Activated CD8-positive, alpha-beta T cell treated with anti-CD3 and anti-CD28 coated beads, Interleukin-2, amount 10 ng/mL, durations not matched to agents 7 days and 5 days (primary cell): ENCODE results near the gene AAK1. TPM values are rescaled to one million over a fixed set of nuclear protein-coding genes. Genes with fewer than 3 reads are reported as not detected.

ENCODE experiments used
- ATAC-seq: fragments of 150-1000 bp; cut with Tn5 transposase; one replicate; pipeline ENCODE4 v1.10.0; 2021; ENCODE audit warnings: moderate library complexity
- CTCF ChIA-PET: fragments of 350-600 bp; sonication (Branson Sonifier 250); formaldehyde crosslinking; loops from one replicate; lab custom pipeline; 2021; ENCODE audit warnings: antibody characterized with exemption; lab: Charles Lee
- POLR2A ChIA-PET: fragments of 350-600 bp; sonication (Branson Sonifier 250); formaldehyde crosslinking; loops from one replicate; lab custom pipeline; 2021; ENCODE audit warnings: antibody characterized with exemption; lab: Charles Lee
- DNase-seq: peaks from one replicate; pipeline ENCODE4 v3.0.0-alpha.2; 2020
- H3K27ac Mint-ChIP-seq: one replicate; pipeline ENCODE4 v1.8.0; 2021; ENCODE audit warnings: mild to moderate bottlenecking, mixed read lengths
- H3K27me3 Mint-ChIP-seq: one replicate; pipeline ENCODE4 v1.8.0; 2021; ENCODE audit warnings: low read depth, mixed read lengths
- H3K36me3 Mint-ChIP-seq: one replicate; pipeline ENCODE4 v1.8.0; 2021; ENCODE audit warnings: low read depth, mixed read lengths
- H3K4me1 Mint-ChIP-seq: one replicate; pipeline ENCODE4 v1.8.0; 2021; ENCODE audit warnings: low read depth, mixed read lengths
- H3K4me3 Mint-ChIP-seq: one replicate; pipeline ENCODE4 v1.8.0; 2021; ENCODE audit warnings: mild to moderate bottlenecking, mixed read lengths
- H3K9me3 Mint-ChIP-seq: one replicate; pipeline ENCODE4 v1.8.0; 2022; ENCODE audit warnings: mixed read lengths; ENCODE audit not compliant: insufficient read depth
- total RNA-seq, 2 experiments: library from RNA; stranded (reverse); gene quantifications; one replicate each; pipeline ENCODE4 v1.2.3, GENCODE V29; 2021

The AAK1 gene
- total RNA-seq, result 100 to 1,000 TPM; 105 to 107 TPM

DNA sequence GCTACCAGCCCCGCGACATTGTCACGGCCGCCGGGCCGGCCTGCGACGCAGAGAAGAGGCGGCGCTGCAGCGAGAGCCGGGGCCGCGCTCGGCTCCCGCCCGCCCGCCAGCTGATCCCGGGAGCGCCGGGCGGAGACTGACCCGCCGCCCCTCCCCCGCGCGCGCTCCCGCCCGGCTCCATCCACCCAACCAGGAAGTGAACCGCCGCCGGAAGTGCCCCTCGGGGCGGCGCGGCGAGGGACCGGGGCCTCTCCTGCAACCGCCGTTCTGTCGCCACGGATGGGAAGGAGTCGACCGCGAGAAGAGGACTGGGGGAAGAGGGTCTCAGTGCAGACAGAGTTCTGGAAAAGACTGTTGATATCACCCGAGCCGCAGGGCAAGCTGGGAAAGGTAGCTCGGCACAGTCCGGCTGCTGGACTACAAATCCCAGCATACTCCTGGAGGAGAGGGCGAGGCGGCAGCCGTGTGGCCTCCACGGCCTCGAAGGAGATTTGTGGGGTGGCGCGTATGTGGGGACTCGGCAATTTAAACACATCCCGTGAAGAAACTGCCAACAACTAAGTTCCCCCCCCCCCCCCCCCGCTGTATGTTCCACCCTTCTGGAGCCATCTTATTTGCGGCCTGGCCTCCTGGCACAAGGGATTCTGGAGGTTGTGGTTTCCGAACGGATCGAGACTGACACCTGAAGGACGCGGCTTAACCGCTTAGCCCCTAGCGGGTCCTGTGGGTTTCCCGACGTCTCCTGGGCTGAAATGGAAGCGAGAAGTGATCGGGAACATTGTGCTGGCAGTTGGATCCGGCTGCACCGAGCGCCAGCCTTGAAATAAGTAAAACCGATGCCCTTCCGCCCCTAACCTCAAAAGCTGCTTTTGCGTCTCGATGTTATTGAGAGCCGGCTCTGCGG, at the start of gene AAK1:
TSS of gene AAK1 (minus strand) at position 138 of the 904 bp plus-strand sequence. CDS start 699 bp downstream, outside the sequence.
- H3K4me3 Mint-ChIP-seq, result peak within 1 kb of the TSS; percentile 92
- H3K4me1 Mint-ChIP-seq, result peaks cover 56% of the 10 kb centered on the region
- H3K9me3 Mint-ChIP-seq, result no peaks in the 10 kb centered on the region
- DNase-seq, result peak; percentile 90
- no peaks in the 10 kb centered on the region for H3K27me3 Mint-ChIP-seq
- POLR2A ChIA-PET, result interaction anchor here (0.5 to 3.9 kb wide), 31 partner anchors 9 to 548 kb away, joined by 3 to 22 read pairs (median 4); partner anchors contain the start of gene NFU1
- CTCF ChIA-PET, result interaction anchor here (0.9 to 4.7 kb wide), 18 partner anchors 15 to 207 kb away, joined by 3 to 45 read pairs (median 12); partner anchors contain the start of gene NFU1
- peak; percentile 66 for ATAC-seq
- H3K27ac Mint-ChIP-seq, result peak within 1 kb of the TSS; percentile 98
- peaks cover 41% of the 10 kb centered on the region for H3K36me3 Mint-ChIP-seq

GRCh38 chr2:69692424-69692823, 48.9 kb upstream of the AAK1 start:
- peaks cover 6% of the 10 kb centered on the region for H3K9me3 Mint-ChIP-seq
- H3K36me3 Mint-ChIP-seq, result peaks cover 4% of the 10 kb centered on the region
- peaks cover 76% of the 10 kb centered on the region for H3K4me1 Mint-ChIP-seq
- no peak overlapping the region for H3K27ac Mint-ChIP-seq
- ATAC-seq (no peak), DNase-seq (no peak)
- POLR2A ChIA-PET, result interaction anchor here (1.7 to 2.1 kb wide), 2 partner anchors 9 to 42 kb away, joined by 3 to 10 read pairs; no protein-coding TSS in a partner anchor
- CTCF ChIA-PET, result interaction anchor here (1.1 to 2.2 kb wide), 3 partner anchors 22 to 126 kb away, joined by 3 to 12 read pairs (median 6); partner anchors contain the start of gene AAK1
- no peak overlapping the region for H3K4me3 Mint-ChIP-seq
- no peaks in the 10 kb centered on the region for H3K27me3 Mint-ChIP-seq

DNA sequence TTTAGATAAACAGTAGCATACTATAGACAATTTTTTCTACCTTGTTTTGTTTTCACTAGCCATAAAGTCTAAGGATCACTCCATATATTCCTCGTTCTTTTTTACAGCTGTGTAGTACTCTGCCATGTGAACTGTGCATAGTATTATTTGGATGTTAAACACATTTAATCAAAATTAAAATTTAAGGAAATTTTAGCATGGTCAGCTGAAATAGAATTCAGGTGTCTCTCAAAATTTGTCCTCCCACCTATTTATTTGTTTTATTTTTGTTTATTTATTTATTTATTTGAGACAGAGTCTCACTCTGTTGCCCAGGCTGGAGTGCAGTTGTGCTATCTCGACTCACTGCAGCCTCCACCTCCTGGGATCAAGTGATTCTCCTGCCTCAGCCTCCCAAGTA, 46.4 kb upstream of the AAK1 start:
- ChIA-PET POLR2A (no interaction called here), CTCF (interaction anchor here (2.1 to 2.2 kb wide), 2 partner anchors 45 to 124 kb away, joined by 6 to 8 read pairs; no protein-coding TSS in a partner anchor)
- no peak overlapping the region for H3K27ac Mint-ChIP-seq

DNA sequence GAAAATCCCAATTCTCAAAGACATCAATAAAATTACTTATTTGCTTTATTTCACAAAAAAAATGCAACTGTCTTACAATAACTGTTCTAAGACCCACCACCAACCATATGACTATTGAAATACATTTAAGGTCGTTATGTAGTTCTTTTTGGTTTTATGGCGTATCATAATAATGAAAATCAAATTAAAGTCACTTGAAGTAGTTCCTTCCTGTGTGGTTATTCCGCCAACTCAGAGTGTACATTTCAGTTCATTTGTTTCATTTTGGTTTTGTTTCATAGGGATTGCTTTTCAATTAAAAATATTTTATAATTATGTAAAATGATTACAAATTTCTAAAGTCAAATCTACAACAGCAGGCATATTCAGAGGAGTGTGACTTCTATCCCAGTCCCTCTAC, 45.9 kb upstream of the AAK1 start:
- no peak for DNase-seq
- CTCF ChIA-PET, result no interaction called here
- POLR2A ChIA-PET, result no interaction called here
- no peaks in the 10 kb centered on the region for H3K27me3 Mint-ChIP-seq
- no peak for ATAC-seq
- peaks cover 68% of the 10 kb centered on the region for H3K4me1 Mint-ChIP-seq
- peak overlapping the region; percentile 58 for H3K27ac Mint-ChIP-seq
- H3K36me3 Mint-ChIP-seq, result peaks cover 4% of the 10 kb centered on the region
- peaks cover 6% of the 10 kb centered on the region for H3K9me3 Mint-ChIP-seq
- no peak overlapping the region for H3K4me3 Mint-ChIP-seq

More for the DNA sequence above, 46.4 kb upstream of the AAK1 start:
- DNase-seq, result no peak
- Mint-ChIP-seq H3K27me3 (no peaks in the 10 kb centered on the region), H3K36me3 (peaks cover 4% of the 10 kb centered on the region), H3K4me1 (peaks cover 68% of the 10 kb centered on the region), H3K9me3 (peaks cover 6% of the 10 kb centered on the region), H3K4me3 (no peak overlapping the region)
- ATAC-seq, result no peak

DNA sequence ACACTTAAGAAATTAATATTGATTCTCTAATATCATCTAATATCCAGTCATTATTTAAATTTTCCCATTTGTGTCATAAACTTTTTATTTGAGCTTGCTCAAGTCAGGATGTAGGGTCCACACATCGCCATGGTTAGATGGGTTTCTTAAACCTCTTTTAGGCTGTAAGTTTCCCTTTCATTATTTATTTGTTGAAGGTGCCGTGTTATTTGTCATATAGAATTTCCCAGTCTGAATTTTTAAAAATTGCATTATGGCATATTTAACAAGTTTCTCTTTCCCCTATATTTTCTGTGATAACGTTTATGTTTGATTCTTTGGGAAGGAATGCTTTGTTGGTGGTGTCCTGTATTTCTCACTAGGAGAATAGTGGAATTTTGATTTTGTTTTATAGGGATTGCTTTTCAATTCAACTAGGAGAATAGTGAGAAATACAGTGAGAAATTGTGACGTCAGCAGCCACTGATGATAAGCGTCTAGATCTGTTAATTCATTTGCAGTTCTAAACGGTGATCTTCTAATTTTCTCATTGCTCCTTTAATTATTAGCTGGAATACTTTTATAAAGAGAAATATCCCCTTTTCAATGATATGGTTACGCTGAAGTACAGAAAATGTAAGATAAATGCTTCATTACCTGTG, 44.6 kb upstream of the AAK1 start:
- Mint-ChIP-seq H3K27me3 (no peaks in the 10 kb centered on the region), H3K4me3 (no peak overlapping the region), H3K9me3 (peaks cover 6% of the 10 kb centered on the region), H3K4me1 (peaks cover 70% of the 10 kb centered on the region), H3K27ac (no peak overlapping the region), H3K36me3 (peaks cover 4% of the 10 kb centered on the region)
- ChIA-PET CTCF (interaction anchor here (0.9 to 3.3 kb wide), 3 partner anchors 37 to 42 kb away, joined by 3 to 17 read pairs (median 4); no protein-coding TSS in a partner anchor), POLR2A (interaction anchor here (0.6 kb wide), 1 partner anchor 11 kb away, joined by 7 read pairs; no protein-coding TSS in a partner anchor)
- no peak for ATAC-seq
- no peak for DNase-seq

DNA sequence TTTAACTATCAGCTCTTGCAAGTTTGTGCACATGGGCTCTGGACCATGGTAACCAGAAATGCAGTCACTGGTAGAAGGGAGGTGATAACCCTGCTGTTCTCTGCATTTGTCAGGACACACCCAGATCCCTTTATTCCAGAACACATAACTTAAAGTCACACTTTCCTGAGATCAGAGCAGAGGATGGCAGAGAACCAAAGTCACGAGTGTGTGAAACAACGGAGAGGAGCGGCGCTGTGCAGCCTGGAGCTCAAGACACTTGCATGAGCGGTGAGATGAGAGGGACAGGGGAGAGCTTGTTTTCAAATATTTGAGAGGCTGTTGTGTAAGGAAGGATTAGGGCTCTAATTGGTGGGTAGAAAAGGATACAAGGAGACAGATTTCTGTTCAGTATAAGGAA, 43.3 kb upstream of the AAK1 start:
- H3K4me1 Mint-ChIP-seq, result peaks cover 63% of the 10 kb centered on the region
- peaks cover 4% of the 10 kb centered on the region for H3K36me3 Mint-ChIP-seq
- CTCF ChIA-PET, result interaction anchor here (0.6 to 3.3 kb wide), 4 partner anchors 11 to 250 kb away, joined by 3 to 17 read pairs (median 4); partner anchors contain the start of gene NFU1
- POLR2A ChIA-PET, result interaction anchor here (0.6 to 1.9 kb wide), 2 partner anchors 43 to 867 kb away, joined by 3 to 8 read pairs; partner anchors contain the start of gene AAK1
- no peaks in the 10 kb centered on the region for H3K27me3 Mint-ChIP-seq
- ATAC-seq, result no peak
- peaks cover 6% of the 10 kb centered on the region for H3K9me3 Mint-ChIP-seq
- no peak for DNase-seq
- no peak overlapping the region for H3K27ac Mint-ChIP-seq
- no peak overlapping the region for H3K4me3 Mint-ChIP-seq

DNA sequence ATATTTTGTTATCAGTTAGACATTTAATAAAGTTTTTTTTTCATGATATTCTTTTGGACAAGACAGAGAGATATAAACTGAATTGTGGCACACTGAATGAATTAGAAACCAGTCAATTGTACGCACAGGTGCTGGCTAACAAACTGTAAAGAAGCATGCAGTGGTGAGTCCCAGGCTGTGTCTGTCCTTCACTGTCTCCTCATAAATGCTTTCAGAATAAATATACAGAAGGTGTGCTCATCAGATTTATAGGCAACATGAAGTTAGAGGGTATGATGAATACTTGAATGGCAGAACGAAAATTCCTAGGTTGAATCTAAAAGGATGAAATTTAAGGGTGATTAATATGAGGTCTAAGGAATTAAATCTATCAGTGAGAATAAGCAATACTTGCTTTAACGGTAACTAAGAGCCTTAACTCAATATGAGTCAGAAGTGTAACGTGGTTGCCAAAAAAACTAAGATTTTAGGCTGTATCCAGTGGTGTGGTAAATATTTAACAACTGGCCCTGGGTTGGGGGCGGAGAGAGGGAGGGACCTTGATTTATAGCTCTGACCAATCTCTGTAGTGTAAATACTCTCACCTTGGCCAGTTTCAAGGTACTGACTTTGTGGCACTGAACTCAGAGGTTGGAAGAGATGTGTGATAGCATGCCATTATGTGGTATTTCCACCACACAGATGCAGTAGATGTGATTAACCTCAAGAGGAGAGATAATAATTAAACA, 41.9 kb upstream of the AAK1 start:
- Mint-ChIP-seq H3K9me3 (peaks cover 6% of the 10 kb centered on the region), H3K27ac (peak overlapping the region; percentile 23), H3K36me3 (peaks cover 8% of the 10 kb centered on the region), H3K27me3 (no peaks in the 10 kb centered on the region), H3K4me3 (no peak overlapping the region), H3K4me1 (peaks cover 58% of the 10 kb centered on the region)
- CTCF ChIA-PET, result interaction anchor here (1.2 to 4.0 kb wide), 4 partner anchors 39 to 248 kb away, joined by 3 to 21 read pairs (median 17); partner anchors contain the start of gene NFU1
- peak; percentile 65 for ATAC-seq
- peak; percentile 47 for DNase-seq
- POLR2A ChIA-PET, result interaction anchor here (1.9 kb wide), 1 partner anchor 42 kb away, joined by 8 read pairs; the partner anchor contains the start of gene AAK1

DNA sequence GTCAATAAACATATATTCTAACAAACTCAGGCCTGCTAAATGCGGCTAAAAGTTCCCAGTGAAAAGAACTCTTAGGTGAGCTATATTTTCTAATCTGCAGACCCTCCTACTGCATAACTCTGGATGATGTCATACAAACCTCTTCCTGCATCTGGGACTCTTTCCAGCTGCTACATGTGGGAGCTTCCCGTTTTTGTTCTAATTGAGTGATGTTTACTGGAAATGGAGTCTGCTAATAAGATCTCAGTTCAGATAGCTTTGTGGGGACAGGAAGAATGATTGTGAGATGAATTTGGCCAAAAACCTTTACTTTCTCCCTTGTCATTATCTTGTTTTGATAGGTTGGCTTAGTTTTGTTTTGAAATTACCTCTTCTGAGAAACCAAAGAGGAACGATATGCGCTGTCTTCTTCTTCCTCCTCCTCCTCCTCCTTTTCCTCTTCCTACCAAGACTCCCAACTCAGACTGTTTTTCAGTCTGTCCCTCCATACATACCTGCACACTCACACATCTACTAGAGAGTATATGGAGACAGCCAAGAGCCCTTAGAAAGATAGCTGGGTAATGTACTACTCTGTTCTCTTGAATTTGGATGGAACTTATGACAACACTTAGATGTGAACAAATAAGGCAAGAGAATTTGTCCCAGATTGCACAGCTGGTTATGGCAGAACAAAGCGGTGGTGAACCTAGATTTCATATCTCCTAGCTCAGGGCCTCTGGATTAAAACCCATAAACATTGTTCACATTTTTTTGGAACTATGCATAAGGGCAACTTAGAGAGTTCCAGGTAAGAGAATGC, 39.8 kb upstream of the AAK1 start:
- Mint-ChIP-seq H3K36me3 (peaks cover 9% of the 10 kb centered on the region), H3K4me3 (peak overlapping the region; percentile 26), H3K27me3 (no peaks in the 10 kb centered on the region), H3K27ac (peak overlapping the region; percentile 68), H3K4me1 (peaks cover 51% of the 10 kb centered on the region), H3K9me3 (no peaks in the 10 kb centered on the region)
- no peak for DNase-seq
- peak; percentile 35 for ATAC-seq
- POLR2A ChIA-PET, result interaction anchor here (0.8 to 2.3 kb wide), 3 partner anchors 8 to 38 kb away, joined by 3 to 22 read pairs (median 10); partner anchors contain the start of gene AAK1
- CTCF ChIA-PET, result interaction anchor here (0.7 to 4.0 kb wide), 12 partner anchors 8 to 1265 kb away, joined by 3 to 21 read pairs (median 4); no protein-coding TSS in a partner anchor

DNA sequence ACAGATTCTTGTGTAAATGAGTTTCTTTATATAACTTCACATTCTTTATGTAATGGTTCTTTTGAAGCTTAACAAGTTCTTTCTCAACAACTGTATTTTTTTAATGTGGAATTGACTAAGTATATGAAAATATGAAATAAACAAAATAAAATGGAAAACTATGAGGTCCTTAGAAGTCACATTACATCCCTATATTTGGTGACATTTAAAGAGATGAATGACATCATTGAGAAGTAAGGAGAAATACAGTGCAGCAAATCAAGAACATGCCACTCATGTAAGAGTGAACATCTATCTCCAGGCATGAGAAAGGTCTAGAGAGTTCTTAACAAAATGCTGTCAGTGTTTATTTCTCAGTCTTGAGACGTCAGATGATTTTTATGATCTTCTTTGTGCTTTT, 39.0 kb upstream of the AAK1 start:
- H3K9me3 Mint-ChIP-seq, result no peaks in the 10 kb centered on the region
- no peak overlapping the region for H3K4me3 Mint-ChIP-seq
- POLR2A ChIA-PET, result interaction anchor here (2.1 to 2.3 kb wide), 2 partner anchors 11 to 38 kb away, joined by 10 to 22 read pairs; partner anchors contain the start of gene AAK1
- H3K27ac Mint-ChIP-seq, result no peak overlapping the region
- H3K27me3 Mint-ChIP-seq, result no peaks in the 10 kb centered on the region
- CTCF ChIA-PET, result interaction anchor here (1.0 to 4.0 kb wide), 6 partner anchors 14 to 134 kb away, joined by 4 to 21 read pairs (median 9); no protein-coding TSS in a partner anchor
- H3K36me3 Mint-ChIP-seq, result peaks cover 9% of the 10 kb centered on the region
- peaks cover 57% of the 10 kb centered on the region for H3K4me1 Mint-ChIP-seq
- no peak for ATAC-seq
- no peak for DNase-seq
